Neuronal stem cell (in vitro differentiated cells): Measurements from ENCODE around the gene LONRF2.

Experiments
- DNase-seq: peaks from one replicate; pipeline ENCODE4 v3.0.0-alpha.2; 2013; ENCODE audit warnings: low spot score
- H2AFZ ChIP-seq: one replicate; pipeline ENCODE4 v1.6.1; 2013; ENCODE audit warnings: mild to moderate bottlenecking, low read length, inconsistent platforms
- H2AK5ac ChIP-seq: 2 replicates; pipeline ENCODE4 v1.6.1; 2013; ENCODE audit warnings: low read depth, mild to moderate bottlenecking, inconsistent platforms, low read length, moderate library complexity, mixed read lengths
- H2BK120ac ChIP-seq: 2 replicates; pipeline ENCODE4 v1.6.1; 2013; ENCODE audit warnings: low read depth, mild to moderate bottlenecking, inconsistent platforms, low read length, moderate library complexity, mixed read lengths
- H2BK12ac ChIP-seq: one replicate; pipeline ENCODE4 v1.6.1; 2013; ENCODE audit warnings: low read length, inconsistent platforms
- H2BK15ac ChIP-seq: 2 replicates; pipeline ENCODE4 v1.6.1; 2013; ENCODE audit warnings: mild to moderate bottlenecking, low read length, inconsistent platforms, mixed read lengths
- H2BK5ac ChIP-seq: one replicate; pipeline ENCODE4 v1.6.1; 2013; ENCODE audit warnings: inconsistent platforms, mild to moderate bottlenecking, low read length, moderate library complexity
- H3K14ac ChIP-seq: one replicate; pipeline ENCODE4 v1.6.1; 2013; ENCODE audit warnings: low read length, inconsistent platforms
- H3K18ac ChIP-seq: 2 replicates; pipeline ENCODE4 v1.6.1; 2013; ENCODE audit warnings: low read length, inconsistent platforms
- H3K23ac ChIP-seq: 2 replicates; pipeline ENCODE4 v1.6.1; 2013; ENCODE audit warnings: low read depth, mild to moderate bottlenecking, mixed read lengths, low read length, inconsistent platforms; ENCODE audit not compliant: poor library complexity
- H3K27ac ChIP-seq: replicated peaks from 3 replicates; pipeline ENCODE4 v1.5.1; 2013; ENCODE audit warnings: low read length, inconsistent platforms
- H3K27me3 ChIP-seq, 3 experiments: 2 replicates each; pipeline ENCODE4 v1.6.1; 2013; ENCODE audit warnings: low read length in 3 of 3, mild to moderate bottlenecking in 2 of 3, inconsistent platforms in 1 of 3, low read depth in 1 of 3, mixed read lengths in 1 of 3, moderate library complexity in 1 of 3; ENCODE audit not compliant: control insufficient read depth in 3 of 3, insufficient read depth in 3 of 3
- H3K36me3 ChIP-seq, 2 donors: replicated peaks in 1 of 2; 2 replicates each; pipeline ENCODE4 v1.6.1; 2013; ENCODE audit warnings: low read length in 2 of 2; ENCODE audit not compliant: control insufficient read depth in 2 of 2, insufficient read depth in 2 of 2
- H3K4ac ChIP-seq: 2 replicates; pipeline ENCODE4 v1.6.1; 2013; ENCODE audit warnings: inconsistent platforms, mild to moderate bottlenecking, low read length, moderate library complexity
- H3K4me1 ChIP-seq, 2 donors: 1 replicate in 1 of 2; 2 replicates in 1 of 2; pipeline ENCODE4 v1.6.1; 2013; ENCODE audit warnings: low read length in 2 of 2, low read depth in 1 of 2; ENCODE audit not compliant: control insufficient read depth in 2 of 2, insufficient read depth in 1 of 2
- H3K4me2 ChIP-seq: one replicate; pipeline ENCODE4 v1.6.1; 2013; ENCODE audit warnings: mild to moderate bottlenecking, low read length, inconsistent platforms; ENCODE audit not compliant: insufficient read depth, poor library complexity, severe bottlenecking
- H3K4me3 ChIP-seq, 2 donors: 2 replicates each; pipeline ENCODE4 v1.5.1; 2013; ENCODE audit warnings: low read length in 2 of 2, mild to moderate bottlenecking in 2 of 2, inconsistent platforms in 1 of 2, moderate library complexity in 1 of 2
- H3K79me1 ChIP-seq: one replicate; pipeline ENCODE4 v1.6.1; 2013; ENCODE audit warnings: low read depth, mild to moderate bottlenecking, inconsistent platforms, low read length, moderate library complexity
- H3K9ac ChIP-seq: one replicate; pipeline ENCODE4 v1.6.1; 2013; ENCODE audit warnings: mild to moderate bottlenecking, low read depth, low read length, inconsistent platforms; ENCODE audit not compliant: poor library complexity
- H3K9me3 ChIP-seq, 2 donors: replicated peaks in 1 of 2; 2 replicates each; pipeline versions ENCODE3 to v1.6.1; 2013; ENCODE audit warnings: low read length in 2 of 2, mild to moderate bottlenecking in 2 of 2, inconsistent platforms in 1 of 2, low read depth in 1 of 2, mixed read lengths in 1 of 2, moderate library complexity in 1 of 2; ENCODE audit not compliant: control insufficient read depth in 2 of 2, insufficient read depth in 1 of 2
- H4K8ac ChIP-seq: one replicate; pipeline ENCODE4 v1.6.1; 2013; ENCODE audit warnings: low read depth, mild to moderate bottlenecking, inconsistent platforms, low read length, moderate library complexity
- H4K91ac ChIP-seq: one replicate; pipeline ENCODE4 v1.6.1; 2013; ENCODE audit warnings: low read length, low read depth, mild to moderate bottlenecking, inconsistent platforms; ENCODE audit not compliant: poor library complexity
- WGBS, 2 donors: extraction: QIAGEN DNeasy Blood & Tissue Kit; methylation state at CpG; one replicate each; pipeline ENCODE4 v1.1.7; 2013; ENCODE audit warnings: missing lambda C conversion rate in 2 of 2, mixed read lengths in 1 of 2; ENCODE audit not compliant: insufficient read length in 2 of 2, insufficient replicate concordance in 1 of 2; ENCODE audit errors: extremely low coverage in 2 of 2; 5-methylcytosine and 5-hydroxymethylcytosine counted together

Gene LONRF2

GRCh38 chr2:100302585-100302892 lies 19.8 kb downstream of the LONRF2 start:
- DNase-seq = no peak
- H2BK15ac ChIP-seq = no peak overlapping the region
- peaks cover 0 to 4% of the 10 kb centered on the region in 2 donors for H3K9me3 ChIP-seq
- H2AFZ ChIP-seq = no peak overlapping the region
- H3K23ac ChIP-seq = no peak overlapping the region
- no peak overlapping the region for H3K14ac ChIP-seq
- H3K36me3 ChIP-seq = peaks cover 0 to 41% of the 10 kb centered on the region in 2 donors
- no peak overlapping the region for H2BK12ac ChIP-seq
- no peak overlapping the region for H3K4ac ChIP-seq
- no peak overlapping the region for H3K27ac ChIP-seq
- H3K4me2 ChIP-seq = no peak overlapping the region
- no peak overlapping the region for H3K4me3 ChIP-seq
- H2AK5ac ChIP-seq = no peak overlapping the region
- no peak overlapping the region for H4K91ac ChIP-seq
- no peaks in the 10 kb centered on the region for H3K27me3 ChIP-seq
- H3K4me1 ChIP-seq = no peaks in the 10 kb centered on the region
- no peaks in the 10 kb centered on the region for H3K79me1 ChIP-seq
- H3K9ac ChIP-seq = no peak overlapping the region
- no peak overlapping the region for H2BK120ac ChIP-seq
- WGBS, 2 donors = no CpG with 5 or more reads among the region's 3 CpGs
- no peak overlapping the region for H2BK5ac ChIP-seq
- H4K8ac ChIP-seq = no peak overlapping the region
- H3K18ac ChIP-seq = no peak overlapping the region

GRCh38 chr2:100301881-100302584 lies 20.3 kb downstream of the LONRF2 start:
- no peak overlapping the region for H3K4ac ChIP-seq
- peaks cover 0 to 39% of the 10 kb centered on the region in 2 donors for H3K36me3 ChIP-seq
- no peak for DNase-seq
- no peak overlapping the region for H2BK120ac ChIP-seq
- H3K27ac ChIP-seq = no peak overlapping the region
- no peak overlapping the region for H3K4me3 ChIP-seq
- no peak overlapping the region for H2AK5ac ChIP-seq
- H3K23ac ChIP-seq = no peak overlapping the region
- no peak overlapping the region for H3K4me2 ChIP-seq
- H4K91ac ChIP-seq = no peak overlapping the region
- H3K79me1 ChIP-seq = no peaks in the 10 kb centered on the region
- H3K9me3 ChIP-seq = peaks cover 0 to 4% of the 10 kb centered on the region in 2 donors
- H3K18ac ChIP-seq = no peak overlapping the region
- no peak overlapping the region for H3K14ac ChIP-seq
- WGBS, 2 donors = no CpG with 5 or more reads among the region's 7 CpGs
- no peak overlapping the region for H2BK5ac ChIP-seq
- no peak overlapping the region for H2BK15ac ChIP-seq
- H3K4me1 ChIP-seq = no peaks in the 10 kb centered on the region
- H2AFZ ChIP-seq = no peak overlapping the region
- no peak overlapping the region for H4K8ac ChIP-seq
- no peak overlapping the region for H3K9ac ChIP-seq
- H3K27me3 ChIP-seq = no peaks in the 10 kb centered on the region
- no peak overlapping the region for H2BK12ac ChIP-seq

- Histone ChIP-seq H2BK15ac (no peak overlapping the region), H3K14ac (no peak overlapping the region), H3K9me3 (peaks cover 0 to 4% of the 10 kb centered on the region in 2 donors), H2BK5ac (no peak overlapping the region), H3K4me3 (no peak overlapping the region), H3K4me2 (no peak overlapping the region), H2AFZ (no peak overlapping the region), H3K23ac (no peak overlapping the region), H3K4me1 (no peaks in the 10 kb centered on the region), H2BK12ac (no peak overlapping the region), H3K4ac (no peak overlapping the region), H4K8ac (no peak overlapping the region), H3K9ac (no peak overlapping the region), H3K79me1 (no peaks in the 10 kb centered on the region), H2AK5ac (no peak overlapping the region), H3K27me3 (no peaks in the 10 kb centered on the region), H3K27ac (no peak overlapping the region), H3K18ac (no peak overlapping the region), H4K91ac (no peak overlapping the region), H2BK120ac (no peak overlapping the region), H3K36me3 (peaks cover 0 to 48% of the 10 kb centered on the region in 2 donors)
- no peak for DNase-seq
- no CpG with 5 or more reads among the region's 5 CpGs for WGBS, 2 donors
Observed at GRCh38 chr2:100299548-100299947, 22.8 kb downstream of the LONRF2 start.

- H3K4me3 ChIP-seq = no peak overlapping the region
- no peak overlapping the region for H3K4me2 ChIP-seq
- no peak overlapping the region for H2BK5ac ChIP-seq
- H4K91ac ChIP-seq = no peak overlapping the region
- H3K14ac ChIP-seq = no peak overlapping the region
- H3K79me1 ChIP-seq = no peaks in the 10 kb centered on the region
- WGBS, 2 donors = no CpG with 5 or more reads among the region's 3 CpGs
- no peaks in the 10 kb centered on the region for H3K9me3 ChIP-seq
- H3K36me3 ChIP-seq = peaks cover 0 to 51% of the 10 kb centered on the region in 2 donors
- no peak overlapping the region for H4K8ac ChIP-seq
- H2AFZ ChIP-seq = no peak overlapping the region
- no peak overlapping the region for H2BK12ac ChIP-seq
- no peak overlapping the region for H3K4ac ChIP-seq
- H3K27me3 ChIP-seq = no peaks in the 10 kb centered on the region
- no peak overlapping the region for H3K23ac ChIP-seq
- H3K9ac ChIP-seq = no peak overlapping the region
- H3K27ac ChIP-seq = no peak overlapping the region
- H2AK5ac ChIP-seq = no peak overlapping the region
- H2BK120ac ChIP-seq = no peak overlapping the region
- H3K4me1 ChIP-seq = peaks cover 0 to 2% of the 10 kb centered on the region in 2 donors
- no peak overlapping the region for H2BK15ac ChIP-seq
- no peak for DNase-seq
- H3K18ac ChIP-seq = no peak overlapping the region
Observed at GRCh38 chr2:100297511-100297910, 24.8 kb downstream of the LONRF2 start.
